ENCODE measurements around the gene RNF225. TPM values are rescaled to one million over a fixed set of nuclear protein-coding genes. Genes with fewer than 3 reads are reported as not detected.
A peak's percentile ranks its signal among the peaks of the same experiment; 100 is the strongest.

The RNF225 gene
- total RNA-seq, 6 donors from 2014 or later = 0.27 to 5.2 (median 2.0) TPM; not detected in 3

DNA sequence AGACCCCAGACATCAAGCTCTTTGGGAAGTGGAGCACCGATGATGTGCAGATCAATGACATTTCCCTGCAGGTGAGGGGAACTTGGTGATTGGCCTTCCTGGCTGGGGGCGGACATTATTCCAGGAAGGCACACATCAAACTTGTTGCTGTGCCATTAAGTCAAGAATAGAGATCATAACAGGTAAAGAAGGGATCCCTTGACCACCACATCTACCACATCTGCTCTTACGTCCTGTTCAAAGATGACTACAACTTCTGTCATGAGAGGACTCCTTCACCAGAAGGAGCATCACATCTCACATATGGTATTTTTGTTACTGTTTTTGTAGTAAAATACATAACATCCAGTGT is 7.3 kb upstream of the RNF225 start:
- H3K9me3 ChIP-seq = no peaks in the 10 kb centered on the region
- TF ChIP-seq, protein P1, sequence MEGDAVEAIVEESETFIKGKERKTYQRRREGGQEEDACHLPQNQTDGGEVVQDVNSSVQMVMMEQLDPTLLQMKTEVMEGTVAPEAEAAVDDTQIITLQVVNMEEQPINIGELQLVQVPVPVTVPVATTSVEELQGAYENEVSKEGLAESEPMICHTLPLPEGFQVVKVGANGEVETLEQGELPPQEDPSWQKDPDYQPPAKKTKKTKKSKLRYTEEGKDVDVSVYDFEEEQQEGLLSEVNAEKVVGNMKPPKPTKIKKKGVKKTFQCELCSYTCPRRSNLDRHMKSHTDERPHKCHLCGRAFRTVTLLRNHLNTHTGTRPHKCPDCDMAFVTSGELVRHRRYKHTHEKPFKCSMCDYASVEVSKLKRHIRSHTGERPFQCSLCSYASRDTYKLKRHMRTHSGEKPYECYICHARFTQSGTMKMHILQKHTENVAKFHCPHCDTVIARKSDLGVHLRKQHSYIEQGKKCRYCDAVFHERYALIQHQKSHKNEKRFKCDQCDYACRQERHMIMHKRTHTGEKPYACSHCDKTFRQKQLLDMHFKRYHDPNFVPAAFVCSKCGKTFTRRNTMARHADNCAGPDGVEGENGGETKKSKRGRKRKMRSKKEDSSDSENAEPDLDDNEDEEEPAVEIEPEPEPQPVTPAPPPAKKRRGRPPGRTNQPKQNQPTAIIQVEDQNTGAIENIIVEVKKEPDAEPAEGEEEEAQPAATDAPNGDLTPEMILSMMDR (IDR thresholded peaks at IDR 0.05) = no peak
- TF ChIP-seq EP300 (IDR thresholded peaks at IDR 0.05) = no peak
- TF ChIP-seq POLR2A (IDR thresholded peaks at IDR 0.05) = no peak
- TF ChIP-seq POLR2AphosphoS5 (IDR thresholded peaks at IDR 0.05) = no peak
- H3K36me3 ChIP-seq = peaks cover 5 to 46% (median 27%) of the 10 kb centered on the region in 4 donors
- DNase-seq (no peak), ATAC-seq (ENCODE audit: low FRiP score in 2 of 2) (no peak)
- H3K27ac ChIP-seq = no peak overlapping the region
- peak overlapping the region in 3 of 4 donors; percentile 74 to 93 (median 85) for H3K4me3 ChIP-seq
- H3K4me1 ChIP-seq = peaks cover 21 to 41% (median 28%) of the 10 kb centered on the region in 4 donors
- WGBS, 2 donors = 77 to 78% methylated on average over 3 of the region's 3 CpGs
- H3K27me3 ChIP-seq = no peaks in the 10 kb centered on the region

DNA sequence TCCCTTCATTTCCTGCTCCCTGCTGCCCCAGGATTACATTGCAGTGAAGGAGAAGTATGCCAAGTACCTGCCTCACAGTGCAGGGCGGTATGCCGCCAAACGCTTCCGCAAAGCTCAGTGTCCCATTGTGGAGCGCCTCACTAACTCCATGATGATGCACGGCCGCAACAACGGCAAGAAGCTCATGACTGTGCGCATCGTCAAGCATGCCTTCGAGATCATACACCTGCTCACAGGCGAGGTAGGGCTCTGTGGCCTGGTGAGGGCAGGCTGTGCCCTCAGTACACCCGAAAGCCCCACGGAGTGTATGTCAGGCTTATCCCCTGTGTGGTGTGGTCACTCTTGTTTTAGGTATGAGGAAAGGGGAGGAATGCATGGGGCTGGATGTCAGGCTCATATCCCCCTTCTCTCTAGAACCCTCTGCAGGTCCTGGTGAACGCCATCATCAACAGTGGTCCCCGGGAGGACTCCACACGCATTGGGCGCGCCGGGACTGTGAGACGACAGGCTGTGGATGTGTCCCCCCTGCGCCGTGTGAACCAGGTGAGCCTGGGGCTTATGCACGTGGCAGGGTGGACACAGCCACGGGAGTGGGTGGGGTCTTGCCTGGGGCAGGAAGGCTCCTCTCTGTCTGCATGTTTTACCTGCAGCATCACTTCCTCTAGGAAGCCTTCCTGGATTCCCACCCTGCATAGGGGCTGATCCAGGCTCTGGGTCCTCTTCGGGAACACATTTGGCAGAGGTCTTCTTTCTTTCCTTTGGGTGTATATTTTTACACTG is 2.3 kb upstream of the RNF225 start:
- no peak overlapping the region for H3K27ac ChIP-seq
- peaks cover 0 to 9% (median 4%) of the 10 kb centered on the region in 4 donors for H3K27me3 ChIP-seq
- DNase-seq = peak in 1 of 2 donors; percentile 64
- no peak overlapping the region for H3K4me3 ChIP-seq
- no peak for ATAC-seq (ENCODE audit: low FRiP score in 2 of 2)
- H3K4me1 ChIP-seq = peaks cover 11 to 42% (median 18%) of the 10 kb centered on the region in 4 donors
- WGBS, 2 donors = 90 to 94% methylated on average over 15 to 26 of the region's 26 CpGs
- H3K36me3 ChIP-seq = peaks cover 15 to 67% (median 47%) of the 10 kb centered on the region in 4 donors
- no peaks in the 10 kb centered on the region for H3K9me3 ChIP-seq
- TF ChIP-seq, protein P1 (IDR thresholded peaks at IDR 0.05) = no peak
- TF ChIP-seq POLR2A (IDR thresholded peaks at IDR 0.05) (no peak), POLR2AphosphoS5 (IDR thresholded peaks at IDR 0.05) (no peak), EP300 (IDR thresholded peaks at IDR 0.05) (no peak)

DNA sequence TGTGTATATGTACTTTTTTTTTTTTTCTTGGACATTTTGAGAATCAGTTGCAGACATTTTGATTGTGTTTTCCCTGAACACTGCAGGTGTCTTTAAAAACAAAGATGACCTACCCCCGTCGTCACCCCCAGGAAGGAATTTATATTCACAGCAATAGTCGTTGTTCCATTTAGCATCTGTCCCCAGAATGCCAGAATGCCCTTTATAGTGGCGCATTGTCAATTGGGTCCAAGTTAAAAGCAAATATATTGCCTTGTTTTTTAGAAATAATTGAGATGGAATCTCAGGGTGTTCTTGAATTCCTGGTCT is 1.8 kb upstream of the RNF225 start:
- H3K9me3 ChIP-seq = no peaks in the 10 kb centered on the region
- no peak for DNase-seq
- peaks cover 5 to 36% (median 15%) of the 10 kb centered on the region in 4 donors for H3K4me1 ChIP-seq
- H3K36me3 ChIP-seq = peaks cover 15 to 63% (median 46%) of the 10 kb centered on the region in 4 donors
- 86 to 88% methylated on average over 4 of the region's 4 CpGs for WGBS, 2 donors
- no peak overlapping the region for H3K4me3 ChIP-seq
- TF ChIP-seq POLR2A (IDR thresholded peaks at IDR 0.05) (no peak), POLR2AphosphoS5 (IDR thresholded peaks at IDR 0.05) (no peak), EP300 (IDR thresholded peaks at IDR 0.05) (no peak)
- TF ChIP-seq, protein P1 (IDR thresholded peaks at IDR 0.05) = no peak
- ATAC-seq (ENCODE audit: low FRiP score in 2 of 2) = no peak
- peaks cover 0 to 9% (median 4%) of the 10 kb centered on the region in 4 donors for H3K27me3 ChIP-seq
- H3K27ac ChIP-seq = no peak overlapping the region

DNA sequence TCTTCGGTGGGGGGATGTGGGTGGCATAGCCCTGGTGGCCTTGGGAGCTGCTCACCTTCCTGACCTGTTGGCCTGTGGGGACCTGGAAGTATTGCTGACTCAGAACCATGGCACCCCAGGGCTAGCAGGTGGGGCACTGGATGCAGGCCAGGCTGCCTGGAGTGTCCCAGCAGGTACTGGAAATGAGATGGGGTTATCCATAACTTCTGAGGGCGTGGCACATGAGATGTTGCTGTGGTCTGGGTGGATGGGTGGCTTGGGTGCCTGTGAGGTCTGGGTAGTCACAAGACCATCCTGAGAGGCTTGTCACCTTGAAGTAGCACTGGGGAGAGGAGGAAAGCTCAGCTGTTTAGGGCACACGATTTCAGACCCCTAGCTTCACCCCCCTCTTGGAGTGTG is 636 bp upstream of the RNF225 start:
- ATAC-seq (ENCODE audit: low FRiP score in 2 of 2) = peak in 1 of 2 donors; percentile 59
- peaks cover 12 to 51% (median 39%) of the 10 kb centered on the region in 4 donors for H3K36me3 ChIP-seq
- DNase-seq = peak; percentile 50 to 65
- 92 to 100% methylated on average over 1 to 2 of the region's 3 CpGs for WGBS, 2 donors
- H3K4me1 ChIP-seq = peaks cover 3 to 35% (median 10%) of the 10 kb centered on the region in 4 donors
- peak in 1 of 2 donors; percentile 6 for TF ChIP-seq POLR2AphosphoS5 (IDR thresholded peaks at IDR 0.05)
- TF ChIP-seq, protein P1 (IDR thresholded peaks at IDR 0.05) = no peak
- no peak overlapping the region for H3K4me3 ChIP-seq
- peaks cover 0 to 9% (median 4%) of the 10 kb centered on the region in 4 donors for H3K27me3 ChIP-seq
- no peaks in the 10 kb centered on the region for H3K9me3 ChIP-seq
- H3K27ac ChIP-seq = peak overlapping the region in 1 of 4 donors; percentile 36
